GM12878 (cell line): ENCODE results near the gene PAM. TPM values are rescaled to one million over a fixed set of nuclear protein-coding genes. Genes with fewer than 3 reads are reported as not detected.

Source experiments
- ATAC-seq: fragments of 200-7000 bp; cut with Tn5 transposase; 3 replicates; pipeline ENCODE4 v1.9.1; 2020; ENCODE audit warnings: mild to moderate bottlenecking, moderate library complexity
- BruUV-seq: library from RNA; stranded (reverse); fragments of 400-500 nt; replicated peaks from 2 replicates; lab custom pipeline; 2021; lab: Mats Ljungman, UMichigan
- CTCF ChIA-PET: fragments of 300-600 bp; sonication (Branson Sonifier 250); formaldehyde crosslinking; extraction: SDS; loops from one replicate; lab custom pipeline; 2021; ENCODE audit warnings: inconsistent platforms; lab: Yijun Ruan, JAX
- POLR2A ChIA-PET: fragments of 350-600 bp; formaldehyde crosslinking; extraction: SDS; loops from one replicate; lab custom pipeline; 2021; ENCODE audit warnings: inconsistent platforms; lab: Charles Lee
- RAD21 ChIA-PET: fragments of 300-600 bp; sonication (Branson Sonifier 250); formaldehyde crosslinking; loops from one replicate; lab custom pipeline; 2023; ENCODE audit warnings: antibody characterized with exemption; ENCODE audit not compliant: unreplicated experiment; lab: Charles Lee
- SMC1A ChIA-PET: fragments of 300-600 bp; sonication (Branson Sonifier 250); formaldehyde crosslinking; loops from one replicate; lab custom pipeline; 2023; ENCODE audit not compliant: unreplicated experiment, uncharacterized antibody; lab: Charles Lee
- DNase-seq: peaks from one replicate; pipeline ENCODE4 v3.0.0-alpha.2; 2011; ENCODE audit warnings: low read depth, low spot score
- FAIRE-seq: peaks from 3 replicates; lab custom pipeline; 2011; peaks lifted over from hg19 to GRCh38; lab: Jason Lieb, UNC
- H2AFZ ChIP-seq: 2 replicates; pipeline ENCODE4 v1.6.0; 2011; ENCODE audit warnings: low read depth, low read length, control low read depth; ENCODE audit not compliant: control insufficient read depth
- H3K27ac ChIP-seq: 2 replicates; pipeline ENCODE4 v1.5.1; 2011; ENCODE audit warnings: control low read depth; ENCODE audit not compliant: control insufficient read depth, insufficient read depth
- H3K27me3 ChIP-seq, 2 experiments: replicated peaks in 1 of 2; 2 replicates each; pipeline versions ENCODE4 v1.6.0 to v1.6.1; 2011; ENCODE audit warnings: low read length in 1 of 2; ENCODE audit not compliant: control insufficient read depth in 2 of 2, insufficient read depth in 2 of 2
- H3K36me3 ChIP-seq, 2 experiments: 2 replicates each; pipeline ENCODE4 v1.5.1; 2011; ENCODE audit warnings: low read length in 1 of 2; ENCODE audit not compliant: control insufficient read depth in 2 of 2, insufficient read depth in 2 of 2
- H3K4me1 ChIP-seq: 2 replicates; pipeline ENCODE4 v1.6.1; 2011; ENCODE audit warnings: mild to moderate bottlenecking, low read length, moderate library complexity, mixed read lengths; ENCODE audit not compliant: control insufficient read depth, insufficient read depth
- H3K4me2 ChIP-seq: 2 replicates; pipeline ENCODE4 v1.6.0; 2011; ENCODE audit warnings: control low read depth; ENCODE audit not compliant: control insufficient read depth, insufficient read depth
- H3K4me3 ChIP-seq: fragments of 200-600 bp; sonication (generic); 2 replicates; pipeline ENCODE4 v1.5.1; 2016
- H3K79me2 ChIP-seq: 2 replicates; pipeline ENCODE4 v1.6.0; 2011; ENCODE audit warnings: low read length; ENCODE audit not compliant: control insufficient read depth, insufficient read depth
- H3K9ac ChIP-seq: 2 replicates; pipeline ENCODE4 v1.8.0; 2011; ENCODE audit warnings: low read length, control low read depth, mixed read lengths; ENCODE audit not compliant: control insufficient read depth, insufficient read depth
- H3K9me3 ChIP-seq: replicated peaks from 3 replicates; pipeline ENCODE4 v1.5.1; 2011; ENCODE audit warnings: mild to moderate bottlenecking, low read length; ENCODE audit not compliant: control insufficient read depth, insufficient read depth
- H4K20me1 ChIP-seq: 2 replicates; pipeline ENCODE4 v1.6.0; 2011; ENCODE audit not compliant: control insufficient read depth, insufficient read depth
- EP300 ChIP-seq, 2 experiments: fragments of 150-350 bp in 1 of 2; IDR thresholded peaks; 2 replicates each; pipeline ENCODE4 v1.6.1; 2011 to 2012; ENCODE audit warnings: low read depth in 2 of 2, low read length in 2 of 2, borderline replicate concordance in 1 of 2, improper control_type of control experiment in 1 of 2, inconsistent platforms in 1 of 2; ENCODE audit not compliant: control insufficient read depth in 1 of 2
- IKZF2 ChIP-seq, 2 experiments: fragments of 450-650 bp; IDR thresholded peaks; 2 replicates each; pipeline ENCODE4 v1.6.1; 2017; ENCODE audit warnings: mild to moderate bottlenecking in 2 of 2, moderate library complexity in 2 of 2
- RELA ChIP-seq: fragments of 450-650 bp; IDR thresholded peaks from 2 replicates; pipeline ENCODE4 v1.8.0; 2014; ENCODE audit warnings: borderline replicate concordance; ENCODE audit not compliant: partially characterized antibody
- SPI1 ChIP-seq: IDR thresholded peaks from 2 replicates; pipeline ENCODE4 v1.6.1; 2011; ENCODE audit warnings: low read depth, mild to moderate bottlenecking, low read length, moderate library complexity, borderline replicate concordance; ENCODE audit not compliant: insufficient read depth
- YY1 ChIP-seq: IDR thresholded peaks from 2 replicates; pipeline ENCODE4 v1.6.1; 2011; ENCODE audit warnings: low read depth, mild to moderate bottlenecking, low read length
- WGBS: methylation state at CpG from one replicate; pipeline ENCODE4 v1.1.6; 2016; ENCODE audit warnings: low lambda C conversion rate; ENCODE audit not compliant: insufficient replicate concordance, insufficient coverage; ENCODE audit errors: missing lambda C conversion rate; 5-methylcytosine and 5-hydroxymethylcytosine counted together
- in situ Hi-C: fragments of 300-500 bp; cut with MboI; formaldehyde crosslinking; loops from 9 replicates; pipeline ENCODE4 v1.14.3; 2018; ENCODE audit warnings: mixed read lengths
- intact Hi-C: fragments of 100-400 bp; cut with micrococcal nuclease; formaldehyde crosslinking; loops from one replicate; pipeline ENCODE4 v1.14.2; 2022; ENCODE audit not compliant: unreplicated experiment
- polyA plus RNA-seq, 11 experiments: library from polyadenylated mRNA; depleted of rRNA in 4 of 11; unstranded in 6 of 11; stranded (reverse) in 5 of 11; fragments of >200 nt; fragmentation: Nextera tagmentation in 4 of 11; fragmentation: Illumina TruSeq in 1 of 11; extraction: Ambion mirVana in 4 of 11; extraction: Trizol in 1 of 11; gene quantifications; 1 replicate in 1 of 11; 2 replicates in 10 of 11; pipeline versions ENCODE4 v1.2.1 to v1.2.3, GENCODE V29; 2011 to 2016; ENCODE audit warnings: inconsistent platforms in 2 of 11, missing spikeins in 2 of 11, low read depth in 1 of 11
- total RNA-seq, 4 experiments: library from RNA; depleted of rRNA in 3 of 4; stranded (reverse); fragments of >200 nt in 3 of 4; fragmentation: Illumina TruSeq in 1 of 4; extraction: Trizol in 1 of 4; gene quantifications; 2 replicates each; pipeline versions ENCODE4 v1.2.1 to v1.2.3, GENCODE V29; 2013 to 2021
- TF ChIP-seq, protein P1 (sequence below): IDR thresholded peaks from 2 replicates; pipeline ENCODE4 v1.6.1; 2011; ENCODE audit warnings: borderline replicate concordance, low read depth, mild to moderate bottlenecking, moderate library complexity, low read length; ENCODE audit not compliant: insufficient read depth, poor library complexity, severe bottlenecking

The PAM gene
- total and polyA plus RNA-seq, 10 of the 15 experiments (the other 5 are each of a cell fraction or from before 2014, with no cell fraction given), result 5.5 to 72.5 (median 15.4) TPM

GRCh38 chr5:102711525-102712385 is 43.4 kb upstream of the PAM start:
- Histone ChIP-seq H3K4me1 (no peaks in the 10 kb centered on the region), H3K27me3 (no peaks in the 10 kb centered on the region), H2AFZ (no peak overlapping the region), H3K79me2 (no peaks in the 10 kb centered on the region), H3K4me2 (no peak overlapping the region), H3K27ac (no peak overlapping the region), H3K9ac (no peak overlapping the region), H3K4me3 (no peak overlapping the region), H4K20me1 (no peaks in the 10 kb centered on the region), H3K36me3 (no peaks in the 10 kb centered on the region), H3K9me3 (no peaks in the 10 kb centered on the region; the same call in 2 of the 3 replicates)
- DNase-seq (no peak), FAIRE-seq (no peak), ATAC-seq (no peak)
- 61% methylated on average over 8 of the region's 8 CpGs for WGBS
- BruUV-seq, result no TSS peak
- ChIA-PET POLR2A (no interaction called here), CTCF (interaction anchor here (2.1 kb wide), 1 partner anchor 10 kb away, joined by 9 read pairs; no protein-coding TSS in a partner anchor), RAD21 (no interaction called here), SMC1A (interaction anchor here (1.0 to 1.5 kb wide), 2 partner anchors 13 to 36 kb away, joined by 3 read pairs; no protein-coding TSS in a partner anchor)
- in situ Hi-C loops (no loop called here), intact Hi-C loops (no loop called here)
- TF ChIP-seq, protein P1, sequence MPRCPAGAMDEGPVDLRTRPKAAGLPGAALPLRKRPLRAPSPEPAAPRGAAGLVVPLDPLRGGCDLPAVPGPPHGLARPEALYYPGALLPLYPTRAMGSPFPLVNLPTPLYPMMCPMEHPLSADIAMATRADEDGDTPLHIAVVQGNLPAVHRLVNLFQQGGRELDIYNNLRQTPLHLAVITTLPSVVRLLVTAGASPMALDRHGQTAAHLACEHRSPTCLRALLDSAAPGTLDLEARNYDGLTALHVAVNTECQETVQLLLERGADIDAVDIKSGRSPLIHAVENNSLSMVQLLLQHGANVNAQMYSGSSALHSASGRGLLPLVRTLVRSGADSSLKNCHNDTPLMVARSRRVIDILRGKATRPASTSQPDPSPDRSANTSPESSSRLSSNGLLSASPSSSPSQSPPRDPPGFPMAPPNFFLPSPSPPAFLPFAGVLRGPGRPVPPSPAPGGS, result no peak

DNA sequence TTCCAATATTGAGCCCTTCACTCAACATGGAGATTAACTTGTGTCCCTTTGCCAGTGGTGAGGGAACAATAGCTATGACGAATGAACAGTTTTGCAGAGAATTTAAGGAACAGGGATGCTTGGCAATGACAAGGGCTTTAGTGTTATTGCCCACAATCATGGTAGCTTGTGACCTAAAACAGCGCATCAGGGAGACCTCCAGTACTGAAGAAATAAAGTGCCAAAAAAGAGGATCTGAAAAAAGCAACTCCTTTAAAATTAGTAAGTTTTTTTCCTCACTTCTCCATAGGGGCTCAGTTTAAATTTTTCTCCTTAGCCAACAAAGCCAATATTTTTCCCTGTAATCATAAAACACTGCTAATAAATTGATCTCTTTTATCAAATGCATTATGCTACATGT is 41.8 kb upstream of the PAM start:
- SMC1A ChIA-PET, result no interaction called here

More for the DNA sequence above, 41.8 kb upstream of the PAM start:
- no peak overlapping the region for H2AFZ ChIP-seq
- no peak overlapping the region for H3K4me2 ChIP-seq
- 60% methylated on average over 2 of the region's 2 CpGs for WGBS
- H3K4me1 ChIP-seq, result no peaks in the 10 kb centered on the region
- FAIRE-seq (no peak), ATAC-seq (no peak)
- H3K79me2 ChIP-seq, result no peaks in the 10 kb centered on the region
- H4K20me1 ChIP-seq, result no peaks in the 10 kb centered on the region
- in situ Hi-C loops, result no loop called here
- no peak overlapping the region for H3K4me3 ChIP-seq
- CTCF ChIA-PET, result no interaction called here
- POLR2A ChIA-PET, result no interaction called here
- H3K27ac ChIP-seq, result no peak overlapping the region
- RAD21 ChIA-PET, result no interaction called here
- H3K9ac ChIP-seq, result no peak overlapping the region
- TF ChIP-seq IKZF2 (IDR thresholded peaks at IDR 0.05) (0 out of 4 replicates have a peak, but pooled peaks of 1 of the 2 experiments have one; percentile 26), RELA (no peak), YY1 (no peak), EP300 (IDR thresholded peaks at IDR 0.05; ENCODE audit: borderline replicate concordance in 1 of 2, control insufficient read depth in 1 of 2, low read depth in 2 of 2, low read length in 2 of 2) (no peak), SPI1 (peak; percentile 59)
- TF ChIP-seq, all 136 proteins: peak for 2
- no peaks in the 10 kb centered on the region for H3K36me3 ChIP-seq
- intact Hi-C loops, result no loop called here
- no peak for DNase-seq
- H3K27me3 ChIP-seq, result no peaks in the 10 kb centered on the region; a peak in 1 of 4 replicates
- no peaks in the 10 kb centered on the region; the same call in 2 of the 3 replicates for H3K9me3 ChIP-seq
- no TSS peak for BruUV-seq
